Left hindlimb (tissue), 1 donor: Measurements from ENCODE around the gene PCDH12.

Experiments used
- DNase-seq: peaks from one replicate; pipeline ENCODE4 v3.0.0-alpha.2; 2018

Gene PCDH12

GRCh38 chr5:141906517-141906916, 51.5 kb downstream of the PCDH12 start:
- no peak for DNase-seq

DNA sequence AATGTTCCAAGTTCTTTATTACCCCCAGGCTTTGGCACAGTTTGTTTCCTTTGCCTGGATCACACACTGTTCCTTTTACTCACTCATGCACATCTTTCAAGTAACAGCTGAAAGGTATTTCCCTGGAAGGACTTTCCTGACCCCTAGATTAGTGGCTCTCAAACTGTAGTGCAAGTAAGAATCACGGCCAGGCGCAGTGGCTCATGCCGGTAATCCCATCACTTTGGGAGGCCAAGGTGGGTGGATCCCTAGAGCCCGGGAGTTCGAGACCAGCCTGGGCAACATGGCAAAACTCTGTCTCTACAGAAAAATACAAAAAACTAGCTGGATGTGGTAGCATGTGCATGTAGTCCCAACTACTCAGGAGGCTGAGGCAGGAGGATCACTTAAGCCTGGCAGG, 53.5 kb downstream of the PCDH12 start:
- DNase-seq = no peak

DNA sequence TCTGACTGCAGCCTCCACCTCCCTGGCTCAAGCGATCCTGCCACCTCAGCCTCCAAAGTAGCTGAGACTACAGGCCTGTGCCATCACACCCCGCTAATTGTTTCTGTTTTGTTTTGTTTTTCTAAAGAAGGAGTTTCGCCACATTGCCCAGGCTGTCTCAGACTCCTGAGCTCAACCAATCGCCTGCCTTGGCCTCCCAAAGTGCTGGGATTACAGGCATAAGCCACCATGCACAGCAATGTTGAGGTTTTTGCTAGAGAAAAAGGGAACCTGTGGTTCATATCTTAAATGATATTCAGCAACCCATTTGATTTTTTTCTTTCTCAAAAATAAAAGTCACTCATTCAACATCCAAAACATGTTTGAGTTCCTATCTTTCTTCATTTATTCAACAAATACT, 54.7 kb downstream of the PCDH12 start:
- no peak for DNase-seq

- DNase-seq = no peak
Observed at GRCh38 chr5:141902015-141902814, 55.8 kb downstream of the PCDH12 start.

DNA sequence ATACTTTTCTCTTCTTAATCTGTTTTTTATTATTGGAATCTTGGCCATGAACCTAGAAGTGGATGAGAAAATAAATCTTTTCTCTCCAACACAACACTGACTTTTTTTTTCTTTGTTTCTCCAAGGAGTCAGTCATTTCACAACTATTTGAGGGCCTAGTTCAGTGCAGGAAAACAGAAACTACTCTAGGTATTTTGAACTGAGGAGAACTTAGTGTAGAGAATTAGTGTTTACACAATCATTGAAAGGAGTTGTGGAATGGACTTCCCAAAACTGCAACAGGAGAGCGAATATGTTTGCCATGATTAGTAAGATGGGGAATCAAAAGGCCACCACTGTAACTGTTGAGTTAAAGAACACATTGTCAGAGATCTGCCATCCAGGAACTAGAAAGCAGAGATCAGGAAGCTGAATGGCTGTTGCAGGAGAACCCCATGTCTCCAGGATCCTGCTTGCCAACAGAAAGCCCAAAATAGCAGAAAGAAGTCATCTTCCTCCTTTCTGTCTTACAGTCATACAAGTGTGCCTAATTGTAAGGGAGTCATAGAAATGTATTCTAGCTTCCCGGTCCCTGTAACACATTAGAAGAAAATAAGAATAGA, 59.5 kb downstream of the PCDH12 start:
- no peak for DNase-seq

- no peak for DNase-seq
Observed at GRCh38 chr5:141897425-141897824, 60.6 kb downstream of the PCDH12 start.
